ENCODE data around the gene IQGAP3.

The IQGAP3 gene

DNA sequence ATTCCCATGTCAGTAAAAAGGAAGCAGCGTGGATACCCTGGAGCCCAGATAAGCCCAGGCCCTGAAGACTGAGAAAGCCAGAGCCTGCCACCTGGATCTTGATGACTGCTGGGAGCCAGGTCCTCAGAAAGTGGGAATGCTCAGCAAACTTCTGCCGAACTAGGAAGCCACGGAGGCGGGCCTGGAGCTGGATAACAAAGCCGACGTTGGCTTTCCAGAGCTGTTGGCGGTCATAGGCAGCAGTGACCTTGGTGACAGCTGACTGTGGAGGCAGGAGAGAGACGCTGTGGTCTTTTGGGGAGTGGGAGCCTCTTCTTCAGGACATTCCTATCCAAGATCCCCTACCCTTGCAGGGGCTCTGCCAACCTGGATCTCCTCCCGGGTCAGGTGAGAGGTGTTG is 24.4 kb downstream of the IQGAP3 start:
- TF ChIP-seq, protein P1, sequence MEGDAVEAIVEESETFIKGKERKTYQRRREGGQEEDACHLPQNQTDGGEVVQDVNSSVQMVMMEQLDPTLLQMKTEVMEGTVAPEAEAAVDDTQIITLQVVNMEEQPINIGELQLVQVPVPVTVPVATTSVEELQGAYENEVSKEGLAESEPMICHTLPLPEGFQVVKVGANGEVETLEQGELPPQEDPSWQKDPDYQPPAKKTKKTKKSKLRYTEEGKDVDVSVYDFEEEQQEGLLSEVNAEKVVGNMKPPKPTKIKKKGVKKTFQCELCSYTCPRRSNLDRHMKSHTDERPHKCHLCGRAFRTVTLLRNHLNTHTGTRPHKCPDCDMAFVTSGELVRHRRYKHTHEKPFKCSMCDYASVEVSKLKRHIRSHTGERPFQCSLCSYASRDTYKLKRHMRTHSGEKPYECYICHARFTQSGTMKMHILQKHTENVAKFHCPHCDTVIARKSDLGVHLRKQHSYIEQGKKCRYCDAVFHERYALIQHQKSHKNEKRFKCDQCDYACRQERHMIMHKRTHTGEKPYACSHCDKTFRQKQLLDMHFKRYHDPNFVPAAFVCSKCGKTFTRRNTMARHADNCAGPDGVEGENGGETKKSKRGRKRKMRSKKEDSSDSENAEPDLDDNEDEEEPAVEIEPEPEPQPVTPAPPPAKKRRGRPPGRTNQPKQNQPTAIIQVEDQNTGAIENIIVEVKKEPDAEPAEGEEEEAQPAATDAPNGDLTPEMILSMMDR (IDR thresholded peaks at IDR 0.05; ENCODE audit: extremely low read depth, insufficient read depth, missing control alignments) = no peak
- in situ Hi-C loops (cut with MboI; ENCODE audit: low pct_unique_long_range_greater_than_20kb, low sequenced_read_pairs, unreplicated experiment) = no loop called here

DNA sequence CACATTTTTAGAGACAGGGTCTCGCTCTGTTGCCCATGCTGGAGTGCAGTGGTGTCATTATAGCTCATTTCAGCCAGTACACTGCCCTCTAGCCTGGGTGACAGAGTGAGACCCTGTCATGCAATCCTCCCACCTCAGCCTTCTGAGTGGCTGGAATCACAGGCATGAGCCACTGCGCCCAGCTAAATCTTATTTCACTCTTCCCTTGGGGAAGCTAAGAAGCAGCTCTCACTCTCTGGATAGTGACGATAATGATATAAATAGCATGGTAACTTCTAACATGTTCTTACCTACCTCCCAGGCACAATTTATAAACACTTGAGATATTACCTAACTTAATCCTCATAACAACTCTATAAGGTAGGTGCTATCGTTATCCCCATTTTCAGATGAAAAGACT is 24.9 kb downstream of the IQGAP3 start:
- TF ChIP-seq, protein P1 (IDR thresholded peaks at IDR 0.05; ENCODE audit: extremely low read depth, insufficient read depth, missing control alignments) = no peak
- in situ Hi-C loops (cut with MboI; ENCODE audit: low pct_unique_long_range_greater_than_20kb, low sequenced_read_pairs, unreplicated experiment) = no loop called here
- no peak for DNase-seq (ENCODE audit: low spot score)

More for the DNA sequence above, 24.4 kb downstream of the IQGAP3 start:
- no peak for DNase-seq (ENCODE audit: low spot score)

DNA sequence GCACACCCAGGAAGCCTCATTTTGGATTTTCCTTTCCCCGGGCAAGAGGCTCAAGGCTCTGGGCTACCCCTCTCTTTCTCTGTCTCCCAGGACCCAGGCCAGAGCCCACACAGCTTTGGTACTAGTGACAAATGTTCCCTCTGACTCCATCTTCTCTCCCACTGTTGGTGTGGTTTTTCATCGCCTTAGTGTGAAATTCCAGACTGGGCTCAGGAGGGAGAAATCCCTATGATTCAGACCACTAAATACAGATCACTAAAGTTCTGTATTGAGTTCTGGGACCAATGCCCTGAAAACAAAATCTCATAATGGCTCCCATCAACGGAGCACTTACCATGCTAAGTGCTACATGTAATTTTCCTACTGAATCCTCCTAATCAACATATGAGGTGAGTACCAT is 26.1 kb downstream of the IQGAP3 start:
- TF ChIP-seq, protein P1 (IDR thresholded peaks at IDR 0.05; ENCODE audit: extremely low read depth, insufficient read depth, missing control alignments) = no peak
- DNase-seq (ENCODE audit: low spot score) = no peak
- in situ Hi-C loops (cut with MboI; ENCODE audit: low pct_unique_long_range_greater_than_20kb, low sequenced_read_pairs, unreplicated experiment) = no loop called here

DNA sequence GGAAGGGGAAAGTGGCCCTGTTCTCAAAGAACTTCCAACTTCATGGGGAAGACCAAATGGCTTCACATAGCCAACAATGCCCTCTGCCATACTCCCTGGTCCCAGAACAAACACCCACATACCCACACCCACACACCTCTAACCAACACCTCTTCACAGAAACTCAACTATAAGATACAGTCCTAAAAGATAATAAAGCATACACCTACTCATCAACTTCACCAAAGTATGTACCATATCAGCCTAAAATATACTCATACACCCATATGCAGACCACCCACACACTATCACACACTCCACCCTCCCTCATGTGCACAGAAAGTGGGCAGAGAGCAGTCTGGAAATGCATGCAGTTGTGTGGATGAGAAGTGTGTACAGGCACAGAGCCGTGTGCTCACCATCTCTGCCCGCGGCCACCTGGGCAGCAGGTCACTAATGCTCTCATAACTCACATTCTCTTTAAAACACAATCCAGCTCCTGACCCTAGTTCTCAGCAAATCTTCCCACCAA is 27.7 kb downstream of the IQGAP3 start:
- TF ChIP-seq, protein P1 (IDR thresholded peaks at IDR 0.05; ENCODE audit: extremely low read depth, insufficient read depth, missing control alignments) = no peak
- DNase-seq (ENCODE audit: low spot score) = no peak
- in situ Hi-C loops (cut with MboI; ENCODE audit: low pct_unique_long_range_greater_than_20kb, low sequenced_read_pairs, unreplicated experiment) = no loop called here

DNA sequence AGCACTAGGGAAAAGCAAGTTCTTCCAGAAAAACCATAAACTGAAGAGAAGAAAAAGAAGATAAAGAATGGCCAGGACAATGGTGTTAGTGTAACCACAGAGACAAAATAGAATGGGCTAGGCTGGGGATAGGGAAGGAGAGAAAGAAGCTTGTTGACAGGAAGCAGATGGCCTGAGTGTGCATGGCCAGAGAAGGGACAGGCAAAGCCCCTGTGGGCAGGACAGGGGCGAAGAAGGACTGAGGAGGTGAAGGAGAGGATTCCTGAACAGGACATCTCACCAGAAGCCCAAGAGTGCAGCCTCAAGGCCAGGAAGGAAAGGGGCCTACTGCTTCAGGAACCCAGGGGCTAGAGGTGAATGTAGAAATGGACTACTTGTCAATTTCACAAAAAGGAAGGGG is 29.3 kb downstream of the IQGAP3 start:
- in situ Hi-C loops (cut with MboI; ENCODE audit: low pct_unique_long_range_greater_than_20kb, low sequenced_read_pairs, unreplicated experiment) = no loop called here
- no peak for DNase-seq (ENCODE audit: low spot score)
- TF ChIP-seq, protein P1 (IDR thresholded peaks at IDR 0.05; ENCODE audit: extremely low read depth, insufficient read depth, missing control alignments) = no peak

DNA sequence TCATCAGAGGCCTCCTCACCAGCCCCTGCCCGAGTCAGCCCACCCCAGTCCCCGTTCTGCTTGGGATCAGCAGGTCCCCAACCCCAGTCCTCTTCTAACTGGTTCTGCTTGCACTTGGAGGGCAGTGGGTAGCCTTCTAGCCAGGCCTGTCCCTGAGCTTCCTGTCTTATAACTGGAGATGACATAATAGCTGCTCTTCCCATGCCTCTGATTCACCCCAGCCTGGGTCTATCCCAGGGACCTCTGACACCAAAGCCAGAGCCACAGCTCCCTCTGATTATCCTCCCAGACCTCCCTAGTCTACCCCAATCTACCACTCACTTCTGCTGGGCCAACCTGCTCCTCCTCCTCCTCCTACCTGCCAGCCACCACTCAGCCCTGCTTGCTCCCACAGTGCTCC is 31.4 kb downstream of the IQGAP3 start:
- in situ Hi-C loops (cut with MboI; ENCODE audit: low pct_unique_long_range_greater_than_20kb, low sequenced_read_pairs, unreplicated experiment) = no loop called here
- DNase-seq (ENCODE audit: low spot score) = no peak
- TF ChIP-seq, protein P1 (IDR thresholded peaks at IDR 0.05; ENCODE audit: extremely low read depth, insufficient read depth, missing control alignments) = no peak

Data from GM13977 (cell line).